CD4-positive, CD25-positive, alpha-beta regulatory T cell (primary cell): ENCODE measurements around the gene LEKR1. TPM values are rescaled to one million over a fixed set of nuclear protein-coding genes. Genes with fewer than 3 reads are reported as not detected.
"Not testable (repeated sequence)": the region's sequence is repeated elsewhere in the genome, so short reads cannot be mapped to it uniquely, and the experiment has no call there.

Experiments used
- ATAC-seq, 2 donors: fragments of 150-1000 bp; cut with Tn5 transposase; one replicate each; pipeline ENCODE4 v1.10.0; 2021; ENCODE audit warnings: low read depth in 2 of 2, moderate number of reproducible peaks in 2 of 2, moderate library complexity in 1 of 2
- DNase-seq, 3 donors: peaks; one replicate each; pipeline versions ENCODE4 v3.0.0 to v3.0.0-alpha.2; 2012 to 2022; ENCODE audit warnings: mixed read lengths in 1 of 3
- H3K27ac ChIP-seq: one replicate; pipeline ENCODE4 v1.7.0; 2013; ENCODE audit warnings: mild to moderate bottlenecking, low read length; ENCODE audit not compliant: insufficient read depth, poor library complexity, severe bottlenecking
- H3K27me3 ChIP-seq: one replicate; pipeline ENCODE4 v1.7.0; 2013; ENCODE audit warnings: low read length; ENCODE audit not compliant: control insufficient read depth, insufficient read depth
- H3K36me3 ChIP-seq: one replicate; pipeline ENCODE4 v1.7.0; 2013; ENCODE audit warnings: mild to moderate bottlenecking, low read length, moderate library complexity; ENCODE audit not compliant: control insufficient read depth, insufficient read depth
- H3K4me1 ChIP-seq: 2 replicates; pipeline ENCODE4 v1.7.0; 2013; ENCODE audit warnings: mild to moderate bottlenecking, low read length; ENCODE audit not compliant: insufficient read depth, control insufficient read depth, poor library complexity, severe bottlenecking
- H3K4me3 ChIP-seq: one replicate; pipeline ENCODE4 v1.7.0; 2013; ENCODE audit warnings: low read depth, mild to moderate bottlenecking, low read length, moderate library complexity
- H3K9me3 ChIP-seq, 2 experiments: 1 replicate in 1 of 2; 2 replicates in 1 of 2; pipeline ENCODE4 v1.7.0; 2013; ENCODE audit warnings: low read length in 2 of 2, mild to moderate bottlenecking in 1 of 2, moderate library complexity in 1 of 2; ENCODE audit not compliant: control insufficient read depth in 2 of 2
- H3K27ac Mint-ChIP-seq, 3 donors: one replicate each; pipeline ENCODE4 v1.8.0; 2020 to 2022; ENCODE audit warnings: mild to moderate bottlenecking in 3 of 3, mixed read lengths in 3 of 3, moderate library complexity in 2 of 3
- H3K27me3 Mint-ChIP-seq: one replicate; pipeline ENCODE4 v1.8.0; 2022; ENCODE audit warnings: mild to moderate bottlenecking, mixed read lengths
- H3K36me3 Mint-ChIP-seq: one replicate; pipeline ENCODE4 v1.8.0; 2020; ENCODE audit warnings: mixed read lengths
- H3K4me1 Mint-ChIP-seq, 4 donors: one replicate each; pipeline ENCODE4 v1.8.0; 2020 to 2022; ENCODE audit warnings: mixed read lengths in 4 of 4, mild to moderate bottlenecking in 1 of 4
- H3K4me3 Mint-ChIP-seq, 4 donors: one replicate each; pipeline ENCODE4 v1.8.0; 2020 to 2022; ENCODE audit warnings: mild to moderate bottlenecking in 4 of 4, mixed read lengths in 4 of 4, moderate library complexity in 3 of 4
- H3K9me3 Mint-ChIP-seq, 7 donors: one replicate each; pipeline ENCODE4 v1.8.0; 2020 to 2022; ENCODE audit warnings: mixed read lengths in 7 of 7, mild to moderate bottlenecking in 3 of 7, moderate library complexity in 2 of 7
- polyA plus RNA-seq, 4 donors: library from polyadenylated mRNA; unstranded; fragments of 300-500 nt; fragmentation: Illumina TruSeq; gene quantifications; one replicate each; pipeline ENCODE4 v1.2.3, GENCODE V29; 2021
- total RNA-seq: library from RNA; stranded (reverse); gene quantifications from one replicate; pipeline ENCODE4 v1.2.3, GENCODE V29; 2022

LEKR1 gene
- total and polyA plus RNA-seq, 5 donors from 2014 or later = 0.44 to 2.4 (median 0.99) TPM

GRCh38 chr3:156873906-156874305 is 47.8 kb downstream of the LEKR1 start:
- no peak overlapping the region for H3K27ac Mint-ChIP-seq
- H3K27me3 Mint-ChIP-seq = peaks cover 5% of the 10 kb centered on the region
- Histone ChIP-seq H3K9me3 (peaks cover 19 to 30% of the 10 kb centered on the region in 2 experiments), H3K27me3 (no peaks in the 10 kb centered on the region), H3K4me3 (no peak overlapping the region), H3K36me3 (no peaks in the 10 kb centered on the region), H3K4me1 (no peaks in the 10 kb centered on the region), H3K27ac (no peak overlapping the region)
- no peak overlapping the region for H3K4me3 Mint-ChIP-seq
- H3K9me3 Mint-ChIP-seq = peaks cover 8 to 47% (median 13%) of the 10 kb centered on the region in 7 donors
- peaks cover 7% of the 10 kb centered on the region for H3K36me3 Mint-ChIP-seq
- no peak for ATAC-seq
- DNase-seq = no peak
- no peaks in the 10 kb centered on the region for H3K4me1 Mint-ChIP-seq

- not testable (repeated sequence) for H3K27ac Mint-ChIP-seq, H3K36me3 ChIP-seq, H3K4me3 ChIP-seq, H3K27me3 ChIP-seq, H3K27ac ChIP-seq, H3K4me3 Mint-ChIP-seq, ATAC-seq, DNase-seq, H3K36me3 Mint-ChIP-seq, H3K4me1 ChIP-seq, H3K4me1 Mint-ChIP-seq, H3K27me3 Mint-ChIP-seq
- peaks cover 18 to 19% of the 10 kb centered on the region in 2 experiments for H3K9me3 ChIP-seq
- H3K9me3 Mint-ChIP-seq = peaks cover 0 to 44% (median 19%) of the 10 kb centered on the region in 7 donors
These were observed 53.3 kb downstream of the LEKR1 start for GRCh38 chr3:156879491-156879890.

- ATAC-seq = no peak
- no peaks in the 10 kb centered on the region for H3K36me3 Mint-ChIP-seq
- peaks cover 13% of the 10 kb centered on the region for H3K27me3 Mint-ChIP-seq
- Histone ChIP-seq H3K4me3 (no peak overlapping the region), H3K27ac (no peak overlapping the region), H3K4me1 (no peaks in the 10 kb centered on the region), H3K36me3 (no peaks in the 10 kb centered on the region), H3K27me3 (no peaks in the 10 kb centered on the region), H3K9me3 (no peaks in the 10 kb centered on the region)
- no peak overlapping the region for H3K4me3 Mint-ChIP-seq
- H3K4me1 Mint-ChIP-seq = no peaks in the 10 kb centered on the region
- no peak for DNase-seq
- H3K9me3 Mint-ChIP-seq = peaks cover 0 to 37% (median 10%) of the 10 kb centered on the region in 7 donors
- no peak overlapping the region for H3K27ac Mint-ChIP-seq
These were observed 59.6 kb downstream of the LEKR1 start for GRCh38 chr3:156885761-156886160.

GRCh38 chr3:156888176-156888575 is 62.0 kb downstream of the LEKR1 start:
- Histone ChIP-seq H3K27ac (no peak overlapping the region), H3K9me3 (no peaks in the 10 kb centered on the region), H3K4me1 (no peaks in the 10 kb centered on the region), H3K4me3 (no peak overlapping the region), H3K27me3 (no peaks in the 10 kb centered on the region), H3K36me3 (no peaks in the 10 kb centered on the region)
- peaks cover 14% of the 10 kb centered on the region for H3K27me3 Mint-ChIP-seq
- H3K4me3 Mint-ChIP-seq = no peak overlapping the region
- peaks cover 0 to 35% (median 9%) of the 10 kb centered on the region in 7 donors for H3K9me3 Mint-ChIP-seq
- ATAC-seq = no peak
- no peaks in the 10 kb centered on the region for H3K36me3 Mint-ChIP-seq
- H3K4me1 Mint-ChIP-seq = no peaks in the 10 kb centered on the region
- no peak overlapping the region for H3K27ac Mint-ChIP-seq
- no peak for DNase-seq

GRCh38 chr3:156888576-156888975 is 62.4 kb downstream of the LEKR1 start:
- H3K9me3 ChIP-seq = peaks cover 0 to 2% of the 10 kb centered on the region in 2 experiments
- H3K4me3 ChIP-seq = no peak overlapping the region
- H3K27ac ChIP-seq = no peak overlapping the region
- H3K27me3 Mint-ChIP-seq = peaks cover 14% of the 10 kb centered on the region
- H3K27ac Mint-ChIP-seq = no peak overlapping the region
- no peaks in the 10 kb centered on the region for H3K4me1 Mint-ChIP-seq
- no peak overlapping the region for H3K4me3 Mint-ChIP-seq
- peaks cover 1 to 33% (median 7%) of the 10 kb centered on the region in 7 donors for H3K9me3 Mint-ChIP-seq
- ATAC-seq = no peak
- H3K27me3 ChIP-seq = no peaks in the 10 kb centered on the region
- no peaks in the 10 kb centered on the region for H3K36me3 ChIP-seq
- no peaks in the 10 kb centered on the region for H3K36me3 Mint-ChIP-seq
- DNase-seq = no peak
- no peaks in the 10 kb centered on the region for H3K4me1 ChIP-seq

- Mint-ChIP-seq H3K9me3 (peaks cover 0 to 15% (median 3%) of the 10 kb centered on the region in 7 donors), H3K36me3 (no peaks in the 10 kb centered on the region), H3K4me3 (no peak overlapping the region), H3K27me3 (peaks cover 14% of the 10 kb centered on the region), H3K27ac (no peak overlapping the region), H3K4me1 (no peaks in the 10 kb centered on the region)
- ATAC-seq = no peak
- Histone ChIP-seq H3K4me3 (no peak overlapping the region), H3K27ac (no peak overlapping the region), H3K9me3 (peaks cover 0 to 4% of the 10 kb centered on the region in 2 experiments), H3K4me1 (no peaks in the 10 kb centered on the region), H3K36me3 (no peaks in the 10 kb centered on the region), H3K27me3 (no peaks in the 10 kb centered on the region)
- no peak for DNase-seq
These were observed 66.5 kb downstream of the LEKR1 start for GRCh38 chr3:156892701-156893100.

GRCh38 chr3:156895374-156895773 is 69.2 kb downstream of the LEKR1 start:
- H3K9me3 ChIP-seq, H3K27me3 ChIP-seq, DNase-seq, H3K4me3 ChIP-seq, H3K27me3 Mint-ChIP-seq, H3K4me3 Mint-ChIP-seq, H3K4me1 ChIP-seq, H3K27ac Mint-ChIP-seq, ATAC-seq, H3K4me1 Mint-ChIP-seq, H3K27ac ChIP-seq, H3K36me3 Mint-ChIP-seq, H3K36me3 ChIP-seq: not testable (repeated sequence)
- H3K9me3 Mint-ChIP-seq = peaks cover 0 to 15% (median 3%) of the 10 kb centered on the region in 7 donors

- not testable (repeated sequence) for H3K4me1 ChIP-seq, ATAC-seq, H3K27me3 Mint-ChIP-seq, H3K27me3 ChIP-seq, H3K36me3 Mint-ChIP-seq, H3K9me3 ChIP-seq, H3K27ac ChIP-seq, H3K4me1 Mint-ChIP-seq, H3K4me3 Mint-ChIP-seq, H3K4me3 ChIP-seq, H3K36me3 ChIP-seq, H3K27ac Mint-ChIP-seq, DNase-seq
- peaks cover 0 to 15% (median 3%) of the 10 kb centered on the region in 7 donors for H3K9me3 Mint-ChIP-seq
These were observed 71.7 kb downstream of the LEKR1 start for GRCh38 chr3:156897851-156898250.
